ENCODE data around the gene TUT7.

Gene TUT7

GRCh38 chr9:86252870-86253269 is 101.3 kb downstream of the TUT7 start:
- Histone ChIP-seq H3K4me2 (ENCODE audit: low read depth, low read length, poor library complexity, severe bottlenecking) (no peak overlapping the region), H4K20me1 (ENCODE audit: low read depth, low read length) (no peaks in the 10 kb centered on the region), H3F3A (ENCODE audit: insufficient read depth) (no peaks in the 10 kb centered on the region), H3K9me2 (replicated peaks; ENCODE audit: insufficient read depth, low read length) (no peaks in the 10 kb centered on the region), H3K79me2 (ENCODE audit: insufficient read depth, low read length) (no peaks in the 10 kb centered on the region), H3K9me3 (ENCODE audit: insufficient read depth, low read length) (peaks cover 12% of the 10 kb centered on the region; the same call in 1 of the 2 replicates), H3K27me3 (ENCODE audit: low read length) (no peaks in the 10 kb centered on the region), H3K27ac (ENCODE audit: low read depth, low read length) (no peak overlapping the region), H3K36me3 (ENCODE audit: low read length) (peaks cover 9% of the 10 kb centered on the region; the same call in 1 of the 2 replicates), H2AFZ (ENCODE audit: low read depth, low read length, severe bottlenecking) (no peak overlapping the region), H3K9ac (ENCODE audit: low read length) (no peak overlapping the region), H3K4me3 (ENCODE audit: insufficient read depth, low read length, poor library complexity, severe bottlenecking) (no peak overlapping the region)
- TF ChIP-seq EZH2phosphoT487 (conservative IDR thresholded peaks at IDR 0.05; ENCODE audit: low read length) (no peak), CTCF (IDR thresholded peaks at IDR 0.05; ENCODE audit: insufficient read depth, low read length, poor library complexity, severe bottlenecking) (no peak)

- Histone ChIP-seq H3F3A (ENCODE audit: insufficient read depth) (no peaks in the 10 kb centered on the region), H3K9ac (ENCODE audit: low read length) (no peak overlapping the region), H3K79me2 (ENCODE audit: insufficient read depth, low read length) (no peaks in the 10 kb centered on the region), H3K4me2 (ENCODE audit: low read depth, low read length, poor library complexity, severe bottlenecking) (no peak overlapping the region), H2AFZ (ENCODE audit: low read depth, low read length, severe bottlenecking) (no peak overlapping the region), H3K27me3 (ENCODE audit: low read length) (no peaks in the 10 kb centered on the region), H3K27ac (ENCODE audit: low read depth, low read length) (no peak overlapping the region), H3K4me3 (ENCODE audit: insufficient read depth, low read length, poor library complexity, severe bottlenecking) (no peak overlapping the region), H3K9me2 (replicated peaks; ENCODE audit: insufficient read depth, low read length) (no peaks in the 10 kb centered on the region), H4K20me1 (ENCODE audit: low read depth, low read length) (no peaks in the 10 kb centered on the region), H3K9me3 (ENCODE audit: insufficient read depth, low read length) (peaks cover 12% of the 10 kb centered on the region; the same call in 1 of the 2 replicates), H3K36me3 (ENCODE audit: low read length) (peaks cover 9% of the 10 kb centered on the region; the same call in 1 of the 2 replicates)
- TF ChIP-seq CTCF (IDR thresholded peaks at IDR 0.05; ENCODE audit: insufficient read depth, low read length, poor library complexity, severe bottlenecking): no peak
- TF ChIP-seq EZH2phosphoT487 (conservative IDR thresholded peaks at IDR 0.05; ENCODE audit: low read length): no peak
Measured at GRCh38 chr9:86250123-86250522, 104.1 kb downstream of the TUT7 start.

GRCh38 chr9:86248746-86249145 is 105.5 kb downstream of the TUT7 start:
- Histone ChIP-seq H3K27me3 (ENCODE audit: low read length) (no peaks in the 10 kb centered on the region), H3K79me2 (ENCODE audit: insufficient read depth, low read length) (no peaks in the 10 kb centered on the region), H2AFZ (ENCODE audit: low read depth, low read length, severe bottlenecking) (no peak overlapping the region), H3K9me3 (ENCODE audit: insufficient read depth, low read length) (peaks cover 12% of the 10 kb centered on the region; the same call in 1 of the 2 replicates), H3K27ac (ENCODE audit: low read depth, low read length) (no peak overlapping the region), H4K20me1 (ENCODE audit: low read depth, low read length) (no peaks in the 10 kb centered on the region), H3K9me2 (replicated peaks; ENCODE audit: insufficient read depth, low read length) (no peaks in the 10 kb centered on the region), H3K36me3 (ENCODE audit: low read length) (peaks cover 9% of the 10 kb centered on the region; the same call in 1 of the 2 replicates), H3K4me3 (ENCODE audit: insufficient read depth, low read length, poor library complexity, severe bottlenecking) (no peak overlapping the region), H3K9ac (ENCODE audit: low read length) (no peak overlapping the region), H3K4me2 (ENCODE audit: low read depth, low read length, poor library complexity, severe bottlenecking) (no peak overlapping the region), H3F3A (ENCODE audit: insufficient read depth) (no peaks in the 10 kb centered on the region)
- no peak for TF ChIP-seq EZH2phosphoT487 (conservative IDR thresholded peaks at IDR 0.05; ENCODE audit: low read length)
- TF ChIP-seq CTCF (IDR thresholded peaks at IDR 0.05; ENCODE audit: insufficient read depth, low read length, poor library complexity, severe bottlenecking): no peak

Data from SU-DHL-6 (cell line).